Muscle layer of duodenum (tissue), 2 donors: ENCODE measurements around the gene TTLL11.

Experiments
- H3K27ac ChIP-seq: one replicate; pipeline ENCODE4 v1.7.0; 2013; ENCODE audit warnings: mild to moderate bottlenecking, low read length
- H3K27me3 ChIP-seq: one replicate; pipeline ENCODE4 v1.7.0; 2013; ENCODE audit warnings: low read depth, mild to moderate bottlenecking, control low read depth, low read length
- H3K36me3 ChIP-seq, 2 donors: one replicate each; pipeline ENCODE4 v1.7.0; 2013; ENCODE audit warnings: low read length in 2 of 2, control low read depth in 1 of 2, mild to moderate bottlenecking in 1 of 2; ENCODE audit not compliant: insufficient read depth in 2 of 2, control insufficient read depth in 1 of 2
- H3K4me1 ChIP-seq, 2 donors: one replicate each; pipeline ENCODE4 v1.7.0; 2013; ENCODE audit warnings: low read length in 2 of 2, mild to moderate bottlenecking in 2 of 2, control low read depth in 1 of 2, moderate library complexity in 1 of 2; ENCODE audit not compliant: insufficient read depth in 2 of 2, control insufficient read depth in 1 of 2
- H3K4me3 ChIP-seq, 2 donors: one replicate each; pipeline ENCODE4 v1.7.0; 2013; ENCODE audit warnings: low read length in 2 of 2, low read depth in 1 of 2, mild to moderate bottlenecking in 1 of 2
- H3K9me3 ChIP-seq, 2 donors: one replicate each; pipeline ENCODE4 v1.7.0; 2013; ENCODE audit warnings: low read length in 2 of 2, control low read depth in 1 of 2, mild to moderate bottlenecking in 1 of 2; ENCODE audit not compliant: control insufficient read depth in 1 of 2
- donor health status: healthy.

Gene TTLL11

DNA sequence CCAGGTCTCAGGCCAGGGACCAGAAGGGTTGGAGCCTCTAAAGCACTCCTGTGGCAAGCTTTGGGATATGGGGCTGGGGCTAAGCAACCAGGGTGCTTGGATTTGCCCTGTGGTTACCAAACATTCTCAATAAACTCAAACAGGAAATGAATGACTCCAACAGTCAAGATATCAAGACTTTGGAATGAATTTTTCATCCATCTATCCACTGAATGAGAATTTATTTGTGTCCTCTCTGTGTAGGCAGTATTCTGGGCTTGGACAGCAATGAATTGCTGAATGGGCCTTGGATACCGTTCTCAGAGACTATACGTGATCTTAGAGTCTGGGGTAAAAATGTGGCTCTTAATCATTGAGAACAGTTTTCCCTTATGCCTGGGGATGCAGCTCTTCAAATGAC lies 229.2 kb downstream of the TTLL11 start:
- Histone ChIP-seq H3K4me3 (no peak overlapping the region), H3K9me3 (no peaks in the 10 kb centered on the region), H3K27ac (no peak overlapping the region), H3K36me3 (peaks cover 0 to 1% of the 10 kb centered on the region in 2 donors), H3K4me1 (no peaks in the 10 kb centered on the region), H3K27me3 (no peaks in the 10 kb centered on the region)

DNA sequence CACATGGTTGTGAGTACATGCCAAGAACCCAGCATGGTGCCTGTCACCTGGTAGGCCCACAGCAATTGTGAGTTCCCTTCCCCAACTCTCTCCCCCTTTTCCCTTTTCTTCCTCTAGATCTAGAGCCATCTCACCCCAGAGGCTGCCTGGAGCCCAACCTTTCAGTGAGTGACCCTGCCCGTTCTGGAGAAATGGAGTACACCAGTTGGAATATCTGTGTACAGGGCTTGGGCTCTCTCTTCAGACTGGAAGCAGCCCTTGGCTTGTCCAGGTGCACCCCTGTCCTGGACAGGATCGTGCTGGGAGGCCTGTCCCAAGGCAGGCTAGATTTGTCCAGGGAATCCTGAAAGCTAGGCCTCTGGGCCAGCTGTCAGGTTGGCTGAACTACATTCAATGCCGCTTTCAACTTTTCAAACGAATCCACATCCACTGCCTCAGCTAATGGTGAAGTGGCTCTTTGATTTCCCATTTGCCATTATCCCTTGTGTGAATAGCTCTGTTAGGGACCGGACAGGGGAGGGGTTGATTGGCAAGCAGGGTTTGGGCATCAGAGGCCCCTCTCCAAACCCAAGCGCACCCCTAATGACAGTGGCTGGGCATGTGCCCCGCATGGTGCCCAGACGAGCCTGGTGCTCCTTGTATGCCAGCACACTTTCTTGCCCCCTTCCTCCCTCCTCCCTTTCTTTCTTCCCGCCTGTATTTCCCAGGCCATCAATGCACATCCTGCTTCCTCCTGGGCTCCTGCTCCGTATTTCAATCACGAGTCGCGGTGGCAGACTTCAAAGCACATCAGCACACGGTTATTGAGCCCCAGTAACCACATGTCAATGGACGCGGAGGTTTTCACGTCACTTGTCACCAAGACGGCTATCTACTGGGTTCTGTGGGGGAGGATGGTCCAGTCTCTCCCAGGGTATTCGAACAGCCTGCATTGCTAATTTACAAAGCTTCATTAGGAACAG lies 230.5 kb downstream of the TTLL11 start:
- no peaks in the 10 kb centered on the region for H3K27me3 ChIP-seq
- no peaks in the 10 kb centered on the region for H3K36me3 ChIP-seq
- no peak overlapping the region for H3K27ac ChIP-seq
- no peaks in the 10 kb centered on the region for H3K9me3 ChIP-seq
- no peak overlapping the region for H3K4me3 ChIP-seq
- H3K4me1 ChIP-seq = no peaks in the 10 kb centered on the region

DNA sequence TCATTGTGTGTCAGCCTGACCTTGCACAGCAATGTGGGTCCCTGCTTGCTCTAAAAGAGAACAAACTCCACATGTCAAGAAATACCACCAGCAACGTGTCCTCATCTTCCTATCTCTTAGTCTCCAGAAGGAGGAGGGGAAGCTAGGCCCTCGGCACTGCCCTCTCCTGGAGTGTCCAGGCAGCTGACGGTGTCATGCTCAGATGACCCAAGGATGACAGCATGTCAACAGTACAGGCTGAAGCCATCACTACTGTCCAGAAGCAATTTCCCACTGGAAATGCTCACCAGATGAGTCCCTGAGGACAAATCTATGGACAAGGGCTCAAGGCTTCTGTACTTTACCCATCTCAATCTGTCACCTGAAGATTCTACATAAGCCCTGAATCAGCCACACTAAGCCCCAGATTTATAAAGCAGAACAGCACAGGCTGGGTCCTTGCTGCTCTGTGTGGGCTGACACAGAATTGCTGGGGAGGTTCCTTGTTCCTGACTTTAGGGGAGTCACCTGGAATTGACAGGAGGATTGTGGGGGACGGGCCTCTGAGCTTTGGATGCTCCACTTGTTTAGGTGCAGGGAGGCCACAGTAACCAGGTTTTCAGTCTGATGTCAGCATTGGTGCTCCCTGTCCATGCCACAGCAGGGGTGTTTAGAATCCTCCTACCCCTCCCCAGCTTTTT lies 231.5 kb downstream of the TTLL11 start:
- Histone ChIP-seq H3K36me3 (no peaks in the 10 kb centered on the region), H3K27ac (no peak overlapping the region), H3K27me3 (no peaks in the 10 kb centered on the region), H3K4me1 (no peaks in the 10 kb centered on the region), H3K9me3 (no peaks in the 10 kb centered on the region), H3K4me3 (no peak overlapping the region)

DNA sequence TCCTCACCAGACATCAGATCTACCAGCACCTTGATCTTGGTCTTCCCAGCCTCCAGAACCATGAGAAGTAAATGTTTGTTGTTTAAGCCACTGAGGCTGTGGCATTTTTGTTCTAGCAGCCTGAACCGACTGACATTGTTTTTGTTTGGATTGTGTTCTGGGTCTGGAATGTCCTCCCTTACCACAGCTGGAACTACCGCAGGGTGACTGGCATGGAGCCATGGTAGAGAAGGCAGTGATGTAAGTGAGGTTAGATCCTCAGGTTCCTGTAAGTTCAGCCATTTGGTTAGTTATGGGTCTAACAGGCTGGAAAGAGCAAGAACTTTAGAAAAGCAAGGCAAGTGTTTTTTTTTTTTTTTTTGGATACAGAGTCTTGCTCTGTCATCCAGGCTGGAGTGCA lies 232.4 kb downstream of the TTLL11 start:
- Histone ChIP-seq H3K4me3 (no peak overlapping the region), H3K27me3 (no peaks in the 10 kb centered on the region), H3K27ac (no peak overlapping the region), H3K4me1 (no peaks in the 10 kb centered on the region), H3K9me3 (no peaks in the 10 kb centered on the region), H3K36me3 (peaks cover 0 to 3% of the 10 kb centered on the region in 2 donors)

DNA sequence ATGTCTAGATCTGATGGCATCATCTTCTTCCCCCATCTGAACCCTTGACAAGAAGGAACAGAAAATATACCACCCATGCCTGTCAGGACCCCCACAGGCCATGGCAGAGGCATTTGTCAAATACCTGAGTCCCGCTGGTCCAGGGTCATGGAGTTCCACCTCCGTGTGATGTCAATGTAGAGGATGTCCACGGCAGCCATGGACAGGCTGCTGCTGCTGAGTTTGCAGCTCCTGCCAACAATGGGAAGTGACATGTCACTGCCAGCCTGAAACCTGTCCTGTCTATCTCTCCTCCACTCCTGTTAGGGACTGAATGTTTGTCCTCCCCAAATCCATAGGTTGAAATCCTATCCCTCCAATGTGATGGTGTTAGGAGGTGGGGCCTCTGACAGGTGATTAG lies 232.9 kb downstream of the TTLL11 start:
- Histone ChIP-seq H3K4me3 (no peak overlapping the region), H3K36me3 (peaks cover 0 to 7% of the 10 kb centered on the region in 2 donors), H3K27ac (no peak overlapping the region), H3K4me1 (no peaks in the 10 kb centered on the region), H3K27me3 (no peaks in the 10 kb centered on the region), H3K9me3 (no peaks in the 10 kb centered on the region)

DNA sequence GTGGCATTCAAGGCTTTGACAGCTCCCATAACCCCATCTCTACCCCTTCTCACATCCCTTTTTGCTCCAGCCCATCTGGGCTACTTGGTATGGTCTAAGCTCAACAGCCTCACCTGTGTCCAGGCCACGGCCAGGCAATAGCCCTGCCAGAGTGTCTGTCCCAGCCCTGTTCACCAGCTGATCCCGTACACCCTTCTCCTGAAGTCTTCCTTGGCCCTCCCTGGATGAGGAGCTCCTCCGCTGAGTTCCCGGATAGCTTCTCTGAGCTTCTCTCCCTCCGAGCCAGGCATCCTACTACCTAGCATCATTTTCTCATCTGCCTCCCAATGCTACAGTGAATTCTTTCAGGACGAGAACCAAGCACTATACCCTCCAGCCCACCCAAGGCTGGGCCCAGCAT lies 233.5 kb downstream of the TTLL11 start:
- Histone ChIP-seq H3K4me1 (no peaks in the 10 kb centered on the region), H3K9me3 (no peaks in the 10 kb centered on the region), H3K4me3 (no peak overlapping the region), H3K36me3 (peaks cover 0 to 7% of the 10 kb centered on the region in 2 donors), H3K27ac (no peak overlapping the region), H3K27me3 (no peaks in the 10 kb centered on the region)

DNA sequence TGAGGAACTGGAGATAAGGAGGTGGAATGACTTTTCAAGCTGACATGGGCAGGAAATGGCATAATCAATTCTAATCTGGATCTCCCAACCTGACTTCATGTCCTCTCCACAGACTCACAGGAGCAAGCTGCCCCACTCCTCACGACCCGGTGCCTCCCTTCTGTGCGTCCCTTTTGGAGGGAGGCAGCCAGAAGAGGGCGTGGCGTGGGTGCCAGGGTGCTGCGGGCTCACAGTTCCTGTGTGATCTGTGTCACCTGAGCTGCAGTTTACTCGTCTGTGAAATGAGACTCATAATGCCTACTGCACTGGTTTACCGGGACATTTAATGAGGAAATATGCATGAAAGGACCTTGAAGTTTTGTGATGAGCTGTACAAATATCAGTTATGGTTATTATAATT lies 234.3 kb downstream of the TTLL11 start:
- Histone ChIP-seq H3K27ac (no peak overlapping the region), H3K36me3 (peaks cover 0 to 7% of the 10 kb centered on the region in 2 donors), H3K4me1 (no peaks in the 10 kb centered on the region), H3K9me3 (no peaks in the 10 kb centered on the region), H3K27me3 (no peaks in the 10 kb centered on the region), H3K4me3 (no peak overlapping the region)

DNA sequence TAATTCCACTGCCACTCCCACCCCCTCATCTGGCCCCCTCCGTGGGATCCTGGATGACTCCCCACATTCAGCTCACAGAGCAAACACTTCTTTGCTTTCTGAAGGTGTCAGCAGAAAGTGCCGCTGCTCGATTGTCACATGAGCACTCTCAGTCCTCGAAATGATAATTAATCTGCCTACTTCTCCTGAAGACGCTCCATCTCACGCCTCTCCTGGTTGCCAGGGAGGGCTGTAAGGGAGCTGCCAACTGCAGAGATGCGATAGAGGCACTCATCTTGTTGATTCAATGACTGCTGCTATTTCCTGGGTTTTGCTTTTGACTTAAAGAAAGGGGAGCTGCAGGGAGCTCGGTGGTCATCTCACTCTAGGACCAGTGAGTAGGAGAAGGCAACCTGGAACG lies 235.2 kb downstream of the TTLL11 start:
- no peak overlapping the region for H3K4me3 ChIP-seq
- H3K36me3 ChIP-seq = peaks cover 0 to 7% of the 10 kb centered on the region in 2 donors
- H3K4me1 ChIP-seq = no peaks in the 10 kb centered on the region
- no peak overlapping the region for H3K27ac ChIP-seq
- H3K27me3 ChIP-seq = no peaks in the 10 kb centered on the region
- H3K9me3 ChIP-seq = no peaks in the 10 kb centered on the region

DNA sequence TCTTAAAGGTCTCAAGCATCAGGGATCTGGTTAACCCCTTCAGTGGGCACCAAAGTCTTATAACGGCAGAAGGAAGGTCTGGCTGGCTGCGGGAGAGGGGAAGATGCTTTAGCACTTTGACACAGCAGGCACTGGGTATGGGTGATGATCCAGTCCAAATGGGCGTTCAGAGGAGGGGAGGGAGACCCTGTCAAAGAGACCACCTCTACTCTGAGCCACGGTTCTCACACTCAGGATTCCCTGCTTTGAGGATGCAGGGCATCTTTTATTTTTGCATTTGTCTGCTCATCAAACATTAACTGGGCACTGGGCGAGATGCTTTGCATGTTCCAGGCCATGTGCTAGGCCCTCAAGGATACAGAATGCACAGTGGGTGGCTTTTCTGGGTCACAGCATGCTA lies 237.6 kb downstream of the TTLL11 start:
- Histone ChIP-seq H3K9me3 (no peaks in the 10 kb centered on the region), H3K4me3 (no peak overlapping the region), H3K27ac (no peak overlapping the region), H3K27me3 (no peaks in the 10 kb centered on the region), H3K4me1 (no peaks in the 10 kb centered on the region), H3K36me3 (peaks cover 0 to 7% of the 10 kb centered on the region in 2 donors)

DNA sequence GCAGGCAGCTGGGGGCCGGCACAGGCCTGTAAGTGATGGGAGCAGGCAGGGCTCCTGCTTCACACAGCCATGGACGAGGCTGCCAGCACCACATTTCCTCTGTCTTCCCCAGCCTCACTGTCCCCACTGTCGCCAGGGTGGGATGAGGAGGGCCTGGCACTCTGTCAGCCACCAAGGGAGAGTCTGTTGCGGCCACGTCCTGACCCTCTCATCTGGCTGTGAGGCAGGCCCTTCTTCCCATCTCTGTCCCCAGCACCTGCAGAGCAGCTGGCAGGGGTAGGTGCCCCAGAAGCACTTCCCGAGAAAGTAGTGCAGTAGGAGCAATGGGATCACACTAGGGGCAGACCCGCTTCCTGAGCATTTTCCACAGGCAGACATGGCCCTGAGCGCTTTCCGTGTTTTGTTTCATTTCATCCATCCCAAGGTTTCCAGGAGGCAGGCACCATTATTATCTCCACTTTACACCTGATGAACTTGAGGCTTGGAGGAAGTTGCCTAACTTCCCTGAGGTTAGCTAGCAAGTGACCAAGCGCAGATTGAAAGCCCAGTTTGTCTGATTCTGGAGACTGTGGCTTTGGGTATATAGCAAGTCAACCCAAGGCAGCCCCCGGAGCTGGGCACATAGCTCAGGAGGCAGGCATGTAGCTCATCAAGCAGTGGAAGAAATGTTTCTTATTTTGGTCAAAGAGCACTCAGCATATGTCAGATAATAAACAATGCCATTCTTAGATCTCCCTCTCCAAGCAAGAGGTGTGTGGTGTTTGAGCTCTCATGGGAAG lies 239.3 kb downstream of the TTLL11 start:
- no peaks in the 10 kb centered on the region for H3K27me3 ChIP-seq
- H3K36me3 ChIP-seq = peaks cover 0 to 8% of the 10 kb centered on the region in 2 donors
- H3K4me3 ChIP-seq = no peak overlapping the region
- no peak overlapping the region for H3K27ac ChIP-seq
- H3K9me3 ChIP-seq = peaks cover 0 to 6% of the 10 kb centered on the region in 2 donors
- no peaks in the 10 kb centered on the region for H3K4me1 ChIP-seq
